Activated naive CD8-positive, alpha-beta T cell (primary cell): Measurements from ENCODE around the gene SPACA6.

Source experiments
- H3K27ac Mint-ChIP-seq: one replicate; pipeline ENCODE4 v1.8.0; 2021; ENCODE audit warnings: mixed read lengths
- H3K27me3 Mint-ChIP-seq: one replicate; pipeline ENCODE4 v1.8.0; 2021; ENCODE audit warnings: mixed read lengths
- H3K36me3 Mint-ChIP-seq: one replicate; pipeline ENCODE4 v1.8.0; 2021; ENCODE audit warnings: mixed read lengths
- H3K4me1 Mint-ChIP-seq: one replicate; pipeline ENCODE4 v1.8.0; 2021; ENCODE audit warnings: low read depth, mixed read lengths
- H3K4me3 Mint-ChIP-seq: one replicate; pipeline ENCODE4 v1.8.0; 2021; ENCODE audit warnings: mild to moderate bottlenecking, mixed read lengths
- H3K9me3 Mint-ChIP-seq: one replicate; pipeline ENCODE4 v1.8.0; 2021; ENCODE audit warnings: low read depth, mixed read lengths

SPACA6 gene

GRCh38 chr19:51751655-51752054 is 58.5 kb downstream of the SPACA6 start, which contains the start of gene FPR1:
TSS of gene FPR1 (minus strand) at chr19:51751878. CDS start at chr19:51746994, 4,884 bp downstream.
- no peaks in the 10 kb centered on the region for H3K4me1 Mint-ChIP-seq
- no peak within 1 kb of the TSS for H3K4me3 Mint-ChIP-seq
- no peak within 1 kb of the TSS for H3K27ac Mint-ChIP-seq
- peaks cover 2% of the 10 kb centered on the region for H3K27me3 Mint-ChIP-seq
- H3K36me3 Mint-ChIP-seq, result peaks cover under 1% of the 10 kb centered on the region
- no peaks in the 10 kb centered on the region for H3K9me3 Mint-ChIP-seq

GRCh38 chr19:51754109-51754508 is 61.0 kb downstream of the SPACA6 start:
- no peaks in the 10 kb centered on the region for H3K9me3 Mint-ChIP-seq
- H3K4me3 Mint-ChIP-seq, result no peak overlapping the region
- peaks cover 2% of the 10 kb centered on the region for H3K36me3 Mint-ChIP-seq
- H3K27me3 Mint-ChIP-seq, result peaks cover 5% of the 10 kb centered on the region
- no peak overlapping the region for H3K27ac Mint-ChIP-seq
- no peaks in the 10 kb centered on the region for H3K4me1 Mint-ChIP-seq

GRCh38 chr19:51754770-51755169 is 61.6 kb downstream of the SPACA6 start:
- Mint-ChIP-seq H3K4me3 (no peak overlapping the region), H3K27ac (no peak overlapping the region), H3K4me1 (no peaks in the 10 kb centered on the region), H3K36me3 (peaks cover 2% of the 10 kb centered on the region), H3K27me3 (peaks cover 6% of the 10 kb centered on the region), H3K9me3 (peaks cover 2% of the 10 kb centered on the region)
